Large intestine (tissue), 12 donors: Measurements from ENCODE around the gene DRG1. TPM values are rescaled to one million over a fixed set of nuclear protein-coding genes. Genes with fewer than 3 reads are reported as not detected.

Experiments used
- DNase-seq, 2 donors: peaks; one replicate each; pipeline versions ENCODE4 v3.0.0 to v3.0.0-alpha.2; 2013
- H3K27ac ChIP-seq: one replicate; pipeline ENCODE4 v1.5.1; 2013; ENCODE audit warnings: low read length
- H3K27me3 ChIP-seq: 2 replicates; pipeline ENCODE4 v1.6.1; 2013; ENCODE audit warnings: low read length; ENCODE audit not compliant: control insufficient read depth, insufficient read depth
- H3K36me3 ChIP-seq: 2 replicates; pipeline ENCODE4 v1.6.1; 2013; ENCODE audit warnings: low read length; ENCODE audit not compliant: control insufficient read depth, insufficient read depth
- H3K4me1 ChIP-seq: one replicate; pipeline ENCODE4 v1.6.1; 2013; ENCODE audit warnings: low read length; ENCODE audit not compliant: control insufficient read depth, insufficient read depth
- H3K4me3 ChIP-seq: one replicate; pipeline ENCODE4 v1.5.1; 2013; ENCODE audit warnings: low read length
- H3K9me3 ChIP-seq: one replicate; pipeline ENCODE4 v1.6.1; 2013; ENCODE audit warnings: mild to moderate bottlenecking, low read depth, low read length, moderate library complexity; ENCODE audit not compliant: control insufficient read depth
- WGBS: methylation state at CpG from one replicate; pipeline ENCODE4 v1.1.5; 2013; ENCODE audit warnings: low lambda C conversion rate; ENCODE audit not compliant: insufficient coverage; 5-methylcytosine and 5-hydroxymethylcytosine counted together
- long read RNA-seq, 11 donors: transcript quantifications; one replicate each; lab custom pipeline, GENCODE V29; 2026
- polyA plus RNA-seq: library from polyadenylated mRNA; unstranded; fragments of 120-200 nt; gene quantifications from one replicate; pipeline ENCODE4 v1.2.1, GENCODE V29; 2013

The DRG1 gene
- 55.7 TPM for polyA plus RNA-seq
- long read RNA-seq, donor 1, transcript DRG1-201 (9 exons, 1,746 nt), result major isoform, 10 of 12 reads
- long read RNA-seq, donor 1, partial matches to known transcripts, result 0 of 12 reads
- long read RNA-seq, donor 1, other reads (novel, unspliced or antisense), result 0 of 12 reads
- long read RNA-seq, donor 2, transcript DRG1-201 (9 exons, 1,746 nt), result major isoform, 31 of 46 reads
- long read RNA-seq, donor 2, partial matches to known transcripts, result 13 of 46 reads
- long read RNA-seq, donor 2, other reads (novel, unspliced or antisense), result 0 of 46 reads
- long read RNA-seq, donor 3, transcript DRG1-201 (9 exons, 1,746 nt), result major isoform, 34 of 40 reads
- long read RNA-seq, donor 3, partial matches to known transcripts, result 5 of 40 reads
- long read RNA-seq, donor 3, other reads (novel, unspliced or antisense), result 0 of 40 reads
- long read RNA-seq, donor 4, partial matches to known transcripts, result 0 of 2 reads
- long read RNA-seq, donor 4, other reads (novel, unspliced or antisense), result 0 of 2 reads
- long read RNA-seq, donor 5, transcript DRG1-201 (9 exons, 1,746 nt), result major isoform, 11 of 14 reads
- long read RNA-seq, donor 5, partial matches to known transcripts, result 0 of 14 reads
- long read RNA-seq, donor 5, other reads (novel, unspliced or antisense), result 0 of 14 reads
- long read RNA-seq, donor 6, transcript DRG1-201 (9 exons, 1,746 nt), result major isoform, 23 of 38 reads
- long read RNA-seq, donor 6, partial matches to known transcripts, result 14 of 38 reads
- long read RNA-seq, donor 6, other reads (novel, unspliced or antisense), result 0 of 38 reads
- long read RNA-seq, donor 7, transcript DRG1-201 (9 exons, 1,746 nt), result major isoform, 10 of 11 reads
- long read RNA-seq, donor 7, partial matches to known transcripts, result 0 of 11 reads
- long read RNA-seq, donor 7, other reads (novel, unspliced or antisense), result 0 of 11 reads
- long read RNA-seq, donor 8, transcript DRG1-201 (9 exons, 1,746 nt), result major isoform, 23 of 25 reads
- long read RNA-seq, donor 8, partial matches to known transcripts, result 0 of 25 reads
- long read RNA-seq, donor 8, other reads (novel, unspliced or antisense), result 0 of 25 reads
- long read RNA-seq, donor 9, transcript DRG1-201 (9 exons, 1,746 nt), result major isoform, 20 of 23 reads
- long read RNA-seq, donor 9, partial matches to known transcripts, result 0 of 23 reads
- long read RNA-seq, donor 9, other reads (novel, unspliced or antisense), result 0 of 23 reads
- long read RNA-seq, donor 10, transcript DRG1-201 (9 exons, 1,746 nt), result major isoform, 23 of 27 reads
- long read RNA-seq, donor 10, partial matches to known transcripts, result 0 of 27 reads
- long read RNA-seq, donor 10, other reads (novel, unspliced or antisense), result 0 of 27 reads
- long read RNA-seq, donor 11, transcript DRG1-201 (9 exons, 1,746 nt), result major isoform, 18 of 24 reads
- long read RNA-seq, donor 11, partial matches to known transcripts, result 6 of 24 reads
- long read RNA-seq, donor 11, other reads (novel, unspliced or antisense), result 0 of 24 reads

- no peaks in the 10 kb centered on the region for H3K27me3 ChIP-seq
- WGBS, result no CpG with 5 or more reads among the region's 72 CpGs
- peaks cover 28% of the 10 kb centered on the region for H3K36me3 ChIP-seq
Measured at GRCh38 chr22:31399211-31400022, at the start of gene DRG1. Gene DRG1 (plus strand): TSS chr22:31399604. CDS start chr22:31399684, 80 bp downstream.

GRCh38 chr22:31349960-31350359 is 49.4 kb upstream of the DRG1 start:
- H3K9me3 ChIP-seq, result peaks cover 2% of the 10 kb centered on the region
- H3K4me1 ChIP-seq, result peaks cover 4% of the 10 kb centered on the region
- DNase-seq, result no peak
- no peak overlapping the region for H3K27ac ChIP-seq
- H3K27me3 ChIP-seq, result no peaks in the 10 kb centered on the region
- H3K36me3 ChIP-seq, result no peaks in the 10 kb centered on the region
- no peak overlapping the region for H3K4me3 ChIP-seq

More at GRCh38 chr22:31399211-31400022, at the start of gene DRG1:
- Histone ChIP-seq H3K4me3 (peak within 1 kb of the TSS; percentile 86), H3K27ac (peak within 1 kb of the TSS; percentile 77), H3K9me3 (no peaks in the 10 kb centered on the region), H3K4me1 (peaks cover 3% of the 10 kb centered on the region)
- DNase-seq, result peak; percentile 97 to 98

- no peaks in the 10 kb centered on the region for H3K36me3 ChIP-seq
- no peak for DNase-seq
- H3K9me3 ChIP-seq, result peaks cover 2% of the 10 kb centered on the region
- H3K4me1 ChIP-seq, result peaks cover 4% of the 10 kb centered on the region
- no peaks in the 10 kb centered on the region for H3K27me3 ChIP-seq
- WGBS, result no CpG with 5 or more reads among the region's 8 CpGs
- no peak overlapping the region for H3K27ac ChIP-seq
- H3K4me3 ChIP-seq, result no peak overlapping the region
Measured at GRCh38 chr22:31350410-31350863, 49.0 kb upstream of the DRG1 start.

- H3K27ac ChIP-seq, result no peak overlapping the region
- WGBS, result 68% methylated on average over 2 of the region's 5 CpGs
- no peaks in the 10 kb centered on the region for H3K36me3 ChIP-seq
- H3K27me3 ChIP-seq, result no peaks in the 10 kb centered on the region
- no peaks in the 10 kb centered on the region for H3K4me1 ChIP-seq
- H3K4me3 ChIP-seq, result no peak overlapping the region
- DNase-seq, result no peak
- H3K9me3 ChIP-seq, result no peaks in the 10 kb centered on the region
Measured at GRCh38 chr22:31354515-31354914, 44.9 kb upstream of the DRG1 start.

- DNase-seq, result no peak
- Histone ChIP-seq H3K27me3 (no peaks in the 10 kb centered on the region), H3K4me3 (no peak overlapping the region), H3K36me3 (no peaks in the 10 kb centered on the region), H3K4me1 (no peaks in the 10 kb centered on the region), H3K9me3 (no peaks in the 10 kb centered on the region), H3K27ac (no peak overlapping the region)
- no CpG with 5 or more reads among the region's 1 CpG for WGBS
Measured at GRCh38 chr22:31360029-31360428, 39.4 kb upstream of the DRG1 start.

- WGBS, result no CpG with 5 or more reads among the region's 1 CpG
- Histone ChIP-seq H3K27me3 (no peaks in the 10 kb centered on the region), H3K36me3 (no peaks in the 10 kb centered on the region), H3K9me3 (no peaks in the 10 kb centered on the region), H3K4me3 (no peak overlapping the region), H3K4me1 (no peaks in the 10 kb centered on the region), H3K27ac (no peak overlapping the region)
- no peak for DNase-seq
Measured at GRCh38 chr22:31361743-31362142, 37.7 kb upstream of the DRG1 start.

GRCh38 chr22:31363885-31364465 is 35.4 kb upstream of the DRG1 start:
- no peak overlapping the region for H3K27ac ChIP-seq
- no CpG with 5 or more reads among the region's 3 CpGs for WGBS
- H3K4me1 ChIP-seq, result no peaks in the 10 kb centered on the region
- no peaks in the 10 kb centered on the region for H3K9me3 ChIP-seq
- H3K27me3 ChIP-seq, result no peaks in the 10 kb centered on the region
- no peak overlapping the region for H3K4me3 ChIP-seq
- no peaks in the 10 kb centered on the region for H3K36me3 ChIP-seq
- DNase-seq, result no peak

GRCh38 chr22:31367426-31367825 is 32.0 kb upstream of the DRG1 start:
- Histone ChIP-seq H3K4me1 (no peaks in the 10 kb centered on the region), H3K27ac (no peak overlapping the region), H3K36me3 (no peaks in the 10 kb centered on the region), H3K27me3 (no peaks in the 10 kb centered on the region), H3K9me3 (no peaks in the 10 kb centered on the region), H3K4me3 (no peak overlapping the region)
- no CpG with 5 or more reads among the region's 3 CpGs for WGBS
- DNase-seq, result no peak

GRCh38 chr22:31377612-31378011 is 21.8 kb upstream of the DRG1 start:
- Histone ChIP-seq H3K27me3 (no peaks in the 10 kb centered on the region), H3K9me3 (no peaks in the 10 kb centered on the region), H3K36me3 (no peaks in the 10 kb centered on the region), H3K4me1 (no peaks in the 10 kb centered on the region), H3K4me3 (no peak overlapping the region), H3K27ac (no peak overlapping the region)
- no peak for DNase-seq
- WGBS, result no CpG with 5 or more reads among the region's 3 CpGs
